H1 (cell line): ENCODE results near the gene ZNF81. TPM values are rescaled to one million over a fixed set of nuclear protein-coding genes. Genes with fewer than 3 reads are reported as not detected.

Experiments
- CTCF ChIA-PET: fragments of 300-600 bp; sonication (Branson Sonifier 250); formaldehyde crosslinking; loops from one replicate; lab custom pipeline; 2021; ENCODE audit not compliant: partially characterized antibody; lab: Charles Lee
- POLR2A ChIA-PET: fragments of 300-600 bp; sonication (Branson Sonifier 250); formaldehyde crosslinking; loops from one replicate; lab custom pipeline; 2021; ENCODE audit warnings: inconsistent platforms; ENCODE audit not compliant: partially characterized antibody; lab: Charles Lee
- DNase-seq, 2 experiments: peaks; one replicate each; pipeline versions ENCODE4 v3.0.0 to v3.0.0-alpha.2; 2010 to 2022; ENCODE audit warnings: low spot score in 2 of 2, low read depth in 1 of 2, mixed read lengths in 1 of 2
- FAIRE-seq: peaks from 2 replicates; lab custom pipeline; 2011; peaks lifted over from hg19 to GRCh38; lab: Jason Lieb, UNC
- H2AFZ ChIP-seq: 2 replicates; pipeline ENCODE4 v1.8.1; 2012; ENCODE audit warnings: low read length, inconsistent platforms
- H2AK5ac ChIP-seq: 2 replicates; pipeline ENCODE4 v1.6.1; 2013; ENCODE audit warnings: low read depth, low read length
- H2BK120ac ChIP-seq: replicated peaks from 2 replicates; pipeline ENCODE3; 2013; ENCODE audit warnings: low read depth, low read length, inconsistent platforms
- H2BK12ac ChIP-seq: 2 replicates; pipeline ENCODE4 v1.6.1; 2013; ENCODE audit warnings: low read depth, low read length
- H2BK15ac ChIP-seq: 2 replicates; pipeline ENCODE4 v1.6.1; 2013; ENCODE audit warnings: low read length
- H2BK20ac ChIP-seq: 2 replicates; pipeline ENCODE4 v1.6.1; 2013; ENCODE audit warnings: low read length
- H2BK5ac ChIP-seq: 2 replicates; pipeline ENCODE4 v1.6.1; 2013; ENCODE audit warnings: low read depth, low read length
- H3K14ac ChIP-seq: 2 replicates; pipeline ENCODE4 v1.6.1; 2013; ENCODE audit warnings: inconsistent platforms; ENCODE audit not compliant: insufficient read length
- H3K18ac ChIP-seq: 2 replicates; pipeline ENCODE4 v1.6.1; 2013; ENCODE audit warnings: low read length; ENCODE audit errors: extremely low read depth
- H3K23ac ChIP-seq: 2 replicates; pipeline ENCODE4 v1.6.1; 2013; ENCODE audit warnings: inconsistent platforms; ENCODE audit not compliant: insufficient read length
- H3K23me2 ChIP-seq: 2 replicates; pipeline ENCODE4 v1.6.1; 2013; ENCODE audit warnings: low read depth, low read length
- H3K27ac ChIP-seq: 2 replicates; pipeline ENCODE4 v1.6.1; 2011; ENCODE audit warnings: low read depth, low read length, inconsistent platforms
- H3K27me3 ChIP-seq, 4 experiments: replicated peaks in 1 of 4; 1 replicate in 1 of 4; 2 replicates in 3 of 4; pipeline versions ENCODE4 v1.6.1 to v1.8.1; 2011 to 2013; ENCODE audit warnings: low read length in 3 of 4, mild to moderate bottlenecking in 3 of 4, inconsistent platforms in 2 of 4, mixed read lengths in 2 of 4, moderate library complexity in 1 of 4; ENCODE audit not compliant: control insufficient read depth in 3 of 4, insufficient read depth in 3 of 4; ENCODE audit errors: extremely low read depth in 1 of 4
- H3K36me3 ChIP-seq, 4 experiments: 2 replicates each; pipeline versions ENCODE4 v1.6.1 to v1.8.1; 2011 to 2013; ENCODE audit warnings: mild to moderate bottlenecking in 4 of 4, low read length in 3 of 4, moderate library complexity in 2 of 4, control low read depth in 1 of 4, inconsistent platforms in 1 of 4; ENCODE audit not compliant: insufficient read depth in 4 of 4, control insufficient read depth in 2 of 4
- H3K4ac ChIP-seq: replicated peaks from 2 replicates; pipeline ENCODE3; 2013; ENCODE audit warnings: low read length, low read depth, mixed read lengths, inconsistent platforms; ENCODE audit not compliant: insufficient read length
- H3K4me1 ChIP-seq, 4 experiments: replicated peaks in 1 of 4; 1 replicate in 1 of 4; 2 replicates in 3 of 4; pipeline versions ENCODE4 v1.6.1 to v1.8.1; 2011 to 2013; ENCODE audit warnings: low read length in 3 of 4, inconsistent platforms in 2 of 4, mixed read lengths in 1 of 4; ENCODE audit not compliant: insufficient read depth in 4 of 4, control insufficient read depth in 3 of 4
- H3K4me2 ChIP-seq, 2 experiments: 2 replicates each; pipeline versions ENCODE4 v1.6.1 to v1.8.1; 2011 to 2013; ENCODE audit warnings: low read depth in 2 of 2, low read length in 2 of 2, control low read depth in 1 of 2, inconsistent platforms in 1 of 2, mild to moderate bottlenecking in 1 of 2; ENCODE audit not compliant: insufficient read depth in 1 of 2
- H3K4me3 ChIP-seq, 4 experiments: fragments of 200-600, 300-600 bp in 1 of 4; sonication (generic), shearing (Covaris generic), sonication (Bioruptor Twin) in 1 of 4; 2 replicates each; pipeline versions ENCODE4 v1.5.1 to v1.8.1; 2011 to 2016; ENCODE audit warnings: low read length in 4 of 4, low read depth in 3 of 4, control low read depth in 2 of 4, inconsistent platforms in 2 of 4, mild to moderate bottlenecking in 2 of 4, mixed read lengths in 1 of 4, moderate library complexity in 1 of 4; ENCODE audit not compliant: insufficient read depth in 2 of 4; ENCODE audit errors: extremely low read depth in 1 of 4
- H3K56ac ChIP-seq: replicated peaks from 2 replicates; pipeline ENCODE3; 2013; ENCODE audit warnings: low read depth, mild to moderate bottlenecking, mixed read lengths, low read length, inconsistent platforms; ENCODE audit not compliant: insufficient read length
- H3K79me1 ChIP-seq: 2 replicates; pipeline ENCODE4 v1.6.1; 2013; ENCODE audit warnings: low read depth, low read length, control low read depth
- H3K79me2 ChIP-seq, 2 experiments: 2 replicates each; pipeline versions ENCODE4 v1.6.1 to v1.8.1; 2012 to 2013; ENCODE audit warnings: low read length in 2 of 2, mild to moderate bottlenecking in 2 of 2, inconsistent platforms in 1 of 2; ENCODE audit not compliant: insufficient read depth in 2 of 2, control insufficient read depth in 1 of 2
- H3K9ac ChIP-seq, 4 experiments: replicated peaks in 1 of 4; 1 replicate in 1 of 4; 2 replicates in 3 of 4; pipeline versions ENCODE4 v1.6.1 to v1.8.1; 2011 to 2013; ENCODE audit warnings: low read depth in 3 of 4, low read length in 3 of 4, control low read depth in 2 of 4, mild to moderate bottlenecking in 2 of 4, moderate library complexity in 2 of 4, inconsistent platforms in 1 of 4; ENCODE audit errors: extremely low read depth in 1 of 4
- H3K9me3 ChIP-seq, 2 experiments: 2 replicates each; pipeline versions ENCODE4 v1.6.1 to v1.8.1; 2012 to 2013; ENCODE audit warnings: mild to moderate bottlenecking in 2 of 2, moderate library complexity in 2 of 2, control low read depth in 1 of 2, inconsistent platforms in 1 of 2, low read depth in 1 of 2, low read length in 1 of 2, mixed read lengths in 1 of 2; ENCODE audit not compliant: insufficient read depth in 2 of 2
- H4K20me1 ChIP-seq, 2 experiments: replicated peaks in 1 of 2; 2 replicates each; pipeline versions ENCODE3 to v1.8.1; 2011 to 2013; ENCODE audit warnings: inconsistent platforms in 2 of 2, low read length in 2 of 2, mild to moderate bottlenecking in 1 of 2; ENCODE audit not compliant: insufficient read depth in 2 of 2, control insufficient read depth in 1 of 2
- H4K5ac ChIP-seq: 2 replicates; pipeline ENCODE4 v1.6.1; 2013; ENCODE audit warnings: low read length, low read depth, mixed read lengths, inconsistent platforms; ENCODE audit not compliant: insufficient read length
- H4K8ac ChIP-seq: 2 replicates; pipeline ENCODE4 v1.8.0; 2013; ENCODE audit warnings: mild to moderate bottlenecking, moderate library complexity, low read length, inconsistent platforms; ENCODE audit not compliant: insufficient read depth; ENCODE audit errors: extremely low read depth
- H4K91ac ChIP-seq: replicated peaks from 2 replicates; pipeline ENCODE3; 2013; ENCODE audit warnings: low read length, mixed read lengths, inconsistent platforms; ENCODE audit not compliant: insufficient read length
- BCL11A ChIP-seq, 2 experiments: IDR thresholded peaks; one replicate each; pipeline ENCODE4 v1.6.1; 2011; ENCODE audit warnings: low read depth in 2 of 2, low read length in 2 of 2, mild to moderate bottlenecking in 2 of 2
- CBX8 ChIP-seq: fragments of 300-800, 300-1000 bp; sonication (generic); IDR thresholded peaks from 2 replicates; pipeline ENCODE4 v1.7.1; 2016; ENCODE audit warnings: low read depth, low read length, borderline replicate concordance
- CHD1 ChIP-seq: IDR thresholded peaks from 2 replicates; pipeline ENCODE4 v1.6.1; 2012; ENCODE audit warnings: low read depth, low read length, improper control_type of control experiment
- GTF2F1 ChIP-seq: IDR thresholded peaks from 2 replicates; pipeline ENCODE4 v1.6.1; 2012; ENCODE audit warnings: low read depth, low read length, improper control_type of control experiment, borderline replicate concordance
- POLR2A ChIP-seq, 2 experiments: IDR thresholded peaks; 1 replicate in 1 of 2; 2 replicates in 1 of 2; pipeline ENCODE4 v1.6.1; 2011; ENCODE audit warnings: low read depth in 2 of 2, low read length in 2 of 2, mild to moderate bottlenecking in 2 of 2; ENCODE audit errors: control extremely low read depth in 1 of 2
- RXRA ChIP-seq: IDR thresholded peaks from 2 replicates; pipeline ENCODE4 v1.6.1; 2011; ENCODE audit warnings: low read depth, mild to moderate bottlenecking, low read length, moderate library complexity; ENCODE audit not compliant: insufficient read depth
- SRF ChIP-seq: IDR thresholded peaks from 2 replicates; pipeline ENCODE4 v1.6.1; 2011; ENCODE audit warnings: mild to moderate bottlenecking, low read depth, low read length, moderate library complexity
- TAF1 ChIP-seq: IDR thresholded peaks from 2 replicates; pipeline ENCODE4 v1.6.1; 2011; ENCODE audit warnings: mild to moderate bottlenecking, low read depth, low read length
- YY1 ChIP-seq: IDR thresholded peaks from 2 replicates; pipeline ENCODE4 v1.6.1; 2011; ENCODE audit warnings: low read depth, mild to moderate bottlenecking, low read length
- WGBS, 2 experiments: shearing (Covaris generic) in 1 of 2; methylation state at CpG; one replicate each; pipeline versions ENCODE4 v1.1.6 to v1.1.7; 2013 to 2015; ENCODE audit warnings: low lambda C conversion rate in 2 of 2, mixed read lengths in 2 of 2, inconsistent platforms in 1 of 2, low coverage in 1 of 2, missing lambda C conversion rate in 1 of 2; ENCODE audit not compliant: insufficient replicate concordance in 2 of 2, insufficient coverage in 1 of 2, insufficient read length in 1 of 2; ENCODE audit errors: extremely low coverage in 1 of 2, missing lambda C conversion rate in 1 of 2; 5-methylcytosine and 5-hydroxymethylcytosine counted together
- polyA plus RNA-seq, 7 experiments: library from polyadenylated mRNA; depleted of rRNA in 3 of 7; stranded (reverse) in 5 of 7; unstranded in 2 of 7; fragments of >200 nt in 5 of 7; fragments of 200-250 nt in 2 of 7; gene quantifications; 1 replicate in 5 of 7; 2 replicates in 1 of 7; 4 replicates in 1 of 7; pipeline versions ENCODE4 v1.2.1 to v1.2.3, GENCODE V29; 2011 to 2013; ENCODE audit warnings: missing spikeins in 2 of 7, mixed read lengths in 2 of 7
- total RNA-seq: library from RNA; stranded (reverse); fragmentation: NEBNext Ultra II Directional; extraction: Animal tissue kit (Norgen Biotek cat#: 25700); gene quantifications from 2 replicates; pipeline ENCODE4 v1.2.1, GENCODE V29; 2021
- TF ChIP-seq, protein P1 (sequence below): IDR thresholded peaks from 2 replicates; pipeline ENCODE4 v1.6.1; 2012; ENCODE audit warnings: inconsistent platforms
- TF ChIP-seq, protein P2 (sequence below): IDR thresholded peaks from 2 replicates; pipeline ENCODE4 v1.6.1; 2011; ENCODE audit warnings: low read depth, mild to moderate bottlenecking, low read length; ENCODE audit not compliant: insufficient read depth
- TF ChIP-seq, protein P3 (sequence below): IDR thresholded peaks from 2 replicates; pipeline ENCODE4 v1.6.1; 2012; ENCODE audit warnings: low read length, inconsistent platforms

The ZNF81 gene
- total and polyA plus RNA-seq, 2 of the 8 experiments (the other 6 are each of a cell fraction or from before 2014, with no cell fraction given) = 3.4 to 10.0 TPM

DNA sequence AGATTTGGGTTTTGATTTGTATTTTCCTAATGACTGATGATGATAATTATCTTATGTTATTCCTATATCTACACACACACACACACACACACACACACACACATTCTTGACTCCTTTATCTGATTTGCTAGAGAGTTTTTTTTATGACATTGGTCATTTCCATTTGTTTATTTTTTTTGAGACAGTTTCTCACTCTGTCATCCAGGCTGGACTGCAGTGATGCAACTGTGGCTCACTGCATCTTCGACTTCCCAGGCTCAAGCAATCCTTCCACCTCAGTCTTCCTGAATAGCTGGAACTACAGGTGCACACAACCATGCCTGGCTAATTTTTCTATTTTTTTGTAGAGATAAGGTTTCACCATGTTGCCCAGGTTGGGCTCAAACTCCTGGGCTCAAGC lies 6.7 kb downstream of the ZNF81 start:
- H3K36me3 ChIP-seq = peaks cover 0 to 8% (median 2%) of the 10 kb centered on the region in 4 experiments; a peak in 2 of 8 replicates
- H4K8ac ChIP-seq = no peak overlapping the region
- no peaks in the 10 kb centered on the region for H4K20me1 ChIP-seq
- no peak overlapping the region for H4K5ac ChIP-seq
- H2BK20ac ChIP-seq = no peak overlapping the region
- no peak overlapping the region for H3K27ac ChIP-seq
- no peak overlapping the region for H3K9ac ChIP-seq
- no peak for FAIRE-seq
- no peak overlapping the region for H3K14ac ChIP-seq
- no peak overlapping the region for H2BK12ac ChIP-seq
- no peak overlapping the region for H3K18ac ChIP-seq
- H3K4me3 ChIP-seq = no peak overlapping the region
- no peak overlapping the region for H2AK5ac ChIP-seq
- no peak overlapping the region for H3K23ac ChIP-seq
- no peak overlapping the region for H3K56ac ChIP-seq
- no peaks in the 10 kb centered on the region; a peak in 1 of 4 replicates for H3K79me2 ChIP-seq
- no peaks in the 10 kb centered on the region for H3K27me3 ChIP-seq
- no peak overlapping the region for H2AFZ ChIP-seq
- no peak for DNase-seq
- no peaks in the 10 kb centered on the region for H3K79me1 ChIP-seq
- no peaks in the 10 kb centered on the region for H3K9me3 ChIP-seq
- no peak overlapping the region for H3K4me2 ChIP-seq
- no peak overlapping the region for H2BK15ac ChIP-seq
- H2BK5ac ChIP-seq = no peak overlapping the region
- H3K4me1 ChIP-seq = no peaks in the 10 kb centered on the region
- no peak overlapping the region for H3K4ac ChIP-seq
- 88% methylated on average over 1 of the region's 1 CpG; no CpG with 5 or more reads in 1 of the 2 experiments for WGBS, 2 experiments
- ChIA-PET CTCF (no interaction called here), POLR2A (no interaction called here)
- H4K91ac ChIP-seq = no peak overlapping the region
- H2BK120ac ChIP-seq = no peak overlapping the region
- H3K23me2 ChIP-seq = no peaks in the 10 kb centered on the region
- TF ChIP-seq YY1 = no peak
- no peak for TF ChIP-seq POLR2A (IDR thresholded peaks at IDR 0.05; ENCODE audit: control extremely low read depth in 1 of 2, low read depth in 2 of 2, low read length in 2 of 2)
- no peak for TF ChIP-seq RXRA
- no peak for TF ChIP-seq SRF
- no peak for TF ChIP-seq TAF1
- TF ChIP-seq, protein P1, sequence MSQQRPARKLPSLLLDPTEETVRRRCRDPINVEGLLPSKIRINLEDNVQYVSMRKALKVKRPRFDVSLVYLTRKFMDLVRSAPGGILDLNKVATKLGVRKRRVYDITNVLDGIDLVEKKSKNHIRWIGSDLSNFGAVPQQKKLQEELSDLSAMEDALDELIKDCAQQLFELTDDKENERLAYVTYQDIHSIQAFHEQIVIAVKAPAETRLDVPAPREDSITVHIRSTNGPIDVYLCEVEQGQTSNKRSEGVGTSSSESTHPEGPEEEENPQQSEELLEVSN = no peak
- TF ChIP-seq CBX8 = no peak
- TF ChIP-seq, protein P2, sequence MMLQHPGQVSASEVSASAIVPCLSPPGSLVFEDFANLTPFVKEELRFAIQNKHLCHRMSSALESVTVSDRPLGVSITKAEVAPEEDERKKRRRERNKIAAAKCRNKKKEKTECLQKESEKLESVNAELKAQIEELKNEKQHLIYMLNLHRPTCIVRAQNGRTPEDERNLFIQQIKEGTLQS = no peak
- TF ChIP-seq, protein P3, sequence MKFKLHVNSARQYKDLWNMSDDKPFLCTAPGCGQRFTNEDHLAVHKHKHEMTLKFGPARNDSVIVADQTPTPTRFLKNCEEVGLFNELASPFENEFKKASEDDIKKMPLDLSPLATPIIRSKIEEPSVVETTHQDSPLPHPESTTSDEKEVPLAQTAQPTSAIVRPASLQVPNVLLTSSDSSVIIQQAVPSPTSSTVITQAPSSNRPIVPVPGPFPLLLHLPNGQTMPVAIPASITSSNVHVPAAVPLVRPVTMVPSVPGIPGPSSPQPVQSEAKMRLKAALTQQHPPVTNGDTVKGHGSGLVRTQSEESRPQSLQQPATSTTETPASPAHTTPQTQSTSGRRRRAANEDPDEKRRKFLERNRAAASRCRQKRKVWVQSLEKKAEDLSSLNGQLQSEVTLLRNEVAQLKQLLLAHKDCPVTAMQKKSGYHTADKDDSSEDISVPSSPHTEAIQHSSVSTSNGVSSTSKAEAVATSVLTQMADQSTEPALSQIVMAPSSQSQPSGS = no peak
- TF ChIP-seq GTF2F1 = no peak
- TF ChIP-seq CHD1 = no peak
- TF ChIP-seq BCL11A (IDR thresholded peaks at IDR 0.05; ENCODE audit: low read depth in 2 of 2, low read length in 2 of 2) = no peak
